ENCODE measurements around the gene ISL1.

ISL1 gene

DNA sequence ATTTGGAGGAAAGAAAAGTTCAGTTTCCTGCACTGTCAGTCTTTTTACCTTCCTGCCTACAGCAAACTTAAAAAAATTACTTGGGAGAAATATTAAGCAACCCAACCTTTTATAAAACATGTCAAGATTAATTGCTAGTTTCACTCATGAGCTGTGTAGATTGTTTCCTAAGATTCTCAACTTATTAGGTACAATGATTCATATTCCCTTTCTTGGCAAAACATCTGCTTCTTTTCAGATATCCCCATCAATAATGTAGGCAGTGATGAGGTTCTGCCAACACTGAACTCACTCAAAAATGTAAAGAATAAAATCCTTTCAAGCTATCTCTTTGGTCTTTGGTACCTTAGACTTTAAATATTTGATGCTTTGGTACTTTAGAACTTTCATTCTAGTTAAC lies 56.0 kb downstream of the ISL1 start:
- DNase-seq (ENCODE audit: low spot score): no peak
- no peak for FAIRE-seq

Data from urothelium cell line (cell line).